Caco-2 (cell line): ENCODE measurements around the gene AQP12A. TPM values are rescaled to one million over a fixed set of nuclear protein-coding genes. Genes with fewer than 3 reads are reported as not detected.

ENCODE experiments used
- BruUV-seq: library from RNA; stranded (reverse); fragments of 400-500 nt; replicated peaks from 2 replicates; lab custom pipeline; 2021; lab: Mats Ljungman, UMichigan
- CTCF ChIA-PET: fragments of 300-600 bp; sonication (Branson Sonifier 250); formaldehyde crosslinking; loops from one replicate; lab custom pipeline; 2022; ENCODE audit warnings: antibody characterized with exemption; lab: Charles Lee
- POLR2A ChIA-PET: fragments of 300-600 bp; sonication (Branson Sonifier 250); formaldehyde crosslinking; loops from one replicate; lab custom pipeline; 2022; ENCODE audit warnings: antibody characterized with exemption; lab: Charles Lee
- DNase-seq, 2 experiments: peaks; one replicate each; pipeline versions ENCODE4 v3.0.0 to v3.0.0-alpha.2; 2020 to 2022
- H3K27me3 ChIP-seq: replicated peaks from 2 replicates; pipeline ENCODE4 v1.6.0; 2011; ENCODE audit warnings: low read length; ENCODE audit not compliant: control insufficient read depth, insufficient read depth
- H3K36me3 ChIP-seq: 2 replicates; pipeline ENCODE4 v1.5.1; 2011; ENCODE audit warnings: low read length; ENCODE audit not compliant: control insufficient read depth, insufficient read depth
- H3K4me1 ChIP-seq: fragments of 250-450 bp; sonication (Bioruptor Pico); 2 replicates; pipeline ENCODE4 v1.5.1; 2020; ENCODE audit warnings: mild to moderate bottlenecking
- H3K4me3 ChIP-seq: 2 replicates; pipeline ENCODE4 v1.5.1; 2011; ENCODE audit warnings: low read depth, mild to moderate bottlenecking, control low read depth, low read length
- H3K9me3 ChIP-seq: fragments of 250-450 bp; sonication (Bioruptor Pico); 2 replicates; pipeline ENCODE4 v1.5.1; 2020; ENCODE audit warnings: mild to moderate bottlenecking, moderate library complexity
- H3K27ac Mint-ChIP-seq: one replicate; pipeline ENCODE4 v1.8.0; 2022; ENCODE audit warnings: mixed read lengths; ENCODE audit not compliant: unreplicated experiment
- H3K27me3 Mint-ChIP-seq: one replicate; pipeline ENCODE4 v1.8.0; 2022; ENCODE audit warnings: mixed read lengths; ENCODE audit not compliant: insufficient read depth, unreplicated experiment
- H3K36me3 Mint-ChIP-seq: one replicate; pipeline ENCODE4 v1.8.0; 2022; ENCODE audit warnings: mild to moderate bottlenecking, mixed read lengths; ENCODE audit not compliant: insufficient read depth, unreplicated experiment
- H3K4me1 Mint-ChIP-seq: one replicate; pipeline ENCODE4 v1.8.0; 2022; ENCODE audit warnings: low read depth, mixed read lengths; ENCODE audit not compliant: unreplicated experiment
- H3K4me3 Mint-ChIP-seq: one replicate; pipeline ENCODE4 v1.8.0; 2022; ENCODE audit warnings: mild to moderate bottlenecking, moderate library complexity, mixed read lengths; ENCODE audit not compliant: unreplicated experiment
- H3K9me3 Mint-ChIP-seq: one replicate; pipeline ENCODE4 v1.8.0; 2022; ENCODE audit warnings: mixed read lengths; ENCODE audit not compliant: unreplicated experiment
- CTCF ChIP-seq, 2 experiments: fragments of 200-600 bp in 1 of 2; IDR thresholded peaks; 1 replicate in 1 of 2; 2 replicates in 1 of 2; pipeline versions ENCODE4 v1.5.1 to v1.8.0; 2011 to 2022; ENCODE audit warnings: antibody characterized with exemption in 1 of 2, control low read depth in 1 of 2, inconsistent platforms in 1 of 2, low read depth in 1 of 2, low read length in 1 of 2, mild to moderate bottlenecking in 1 of 2, moderate library complexity in 1 of 2; ENCODE audit not compliant: insufficient read depth in 1 of 2, severe bottlenecking in 1 of 2, unreplicated experiment in 1 of 2
- intact Hi-C: fragments of 100-400 bp; cut with micrococcal nuclease; formaldehyde crosslinking; loops from one replicate; pipeline ENCODE4 v1.10.0; 2022; ENCODE audit not compliant: unreplicated experiment
- total RNA-seq: library from RNA; stranded (reverse); gene quantifications from 2 replicates; pipeline ENCODE4 v1.2.3, GENCODE V29; 2022

AQP12A gene
- total RNA-seq, 1 experiment from 2014 or later = not detected

DNA sequence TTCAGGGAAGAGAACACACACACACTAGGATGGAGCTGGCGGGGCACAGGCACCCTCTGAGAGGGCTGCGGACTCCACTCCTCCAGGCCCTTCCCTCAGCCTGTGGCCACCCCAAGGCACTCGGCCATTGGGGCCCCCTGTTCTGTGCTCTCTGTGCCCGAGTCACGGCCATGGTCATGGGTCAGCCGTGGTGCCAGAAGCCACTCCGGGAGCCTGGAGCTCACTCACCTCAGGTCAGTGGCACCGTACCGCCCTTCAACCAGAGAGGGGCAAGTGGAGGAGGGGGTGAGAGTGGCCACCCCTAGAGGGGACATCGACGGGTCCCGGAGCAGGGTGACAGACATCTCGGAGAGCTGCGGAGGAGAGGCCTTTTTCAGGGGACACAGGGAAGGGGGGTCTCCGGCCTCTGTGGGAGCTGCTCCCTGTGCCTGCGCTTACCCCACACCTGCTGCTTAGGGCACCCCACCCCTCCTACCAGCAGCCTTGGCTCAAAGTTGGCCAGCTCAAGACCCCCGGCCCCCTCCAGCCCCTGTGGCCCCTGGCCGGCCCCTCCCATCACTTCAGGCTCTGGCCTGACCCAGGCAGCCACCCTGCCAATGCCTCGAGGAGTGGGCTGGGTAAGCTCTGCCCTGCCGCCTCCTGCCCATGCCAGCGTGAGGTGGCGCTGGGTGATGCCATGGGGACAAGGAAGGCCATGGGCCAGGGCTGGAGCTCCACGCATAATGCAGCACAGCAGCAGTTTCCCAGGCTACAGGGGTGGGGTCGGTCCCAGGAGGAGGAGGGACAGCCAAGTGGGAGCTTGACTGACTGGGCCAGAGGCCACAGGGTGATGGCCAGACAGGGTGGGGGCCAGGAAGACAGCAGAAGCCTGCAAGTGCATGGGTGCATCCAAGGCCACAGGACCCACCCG lies 29.3 kb downstream of the AQP12A start:
- no peaks in the 10 kb centered on the region for H3K4me1 Mint-ChIP-seq
- H3K4me1 ChIP-seq = no peaks in the 10 kb centered on the region
- no peak for DNase-seq
- no peak for TF ChIP-seq CTCF (IDR thresholded peaks at IDR 0.05; ENCODE audit: insufficient read depth in 1 of 2, low read depth in 1 of 2, low read length in 1 of 2, severe bottlenecking in 1 of 2, unreplicated experiment in 1 of 2)
- H3K4me3 Mint-ChIP-seq = no peak overlapping the region
- POLR2A ChIA-PET = no interaction called here
- intact Hi-C loops = no loop called here
- H3K4me3 ChIP-seq = no peak overlapping the region
- BruUV-seq = no TSS peak
- H3K27ac Mint-ChIP-seq = no peak overlapping the region
- H3K36me3 ChIP-seq = no peaks in the 10 kb centered on the region
- H3K9me3 Mint-ChIP-seq = no peaks in the 10 kb centered on the region
- H3K9me3 ChIP-seq = no peaks in the 10 kb centered on the region
- no peaks in the 10 kb centered on the region for H3K27me3 ChIP-seq
- H3K36me3 Mint-ChIP-seq = no peaks in the 10 kb centered on the region
- CTCF ChIA-PET = interaction anchor here (0.6 kb wide), 1 partner anchor 577 kb away, joined by 3 read pairs; no protein-coding TSS in a partner anchor
- H3K27me3 Mint-ChIP-seq = peaks cover 3% of the 10 kb centered on the region

DNA sequence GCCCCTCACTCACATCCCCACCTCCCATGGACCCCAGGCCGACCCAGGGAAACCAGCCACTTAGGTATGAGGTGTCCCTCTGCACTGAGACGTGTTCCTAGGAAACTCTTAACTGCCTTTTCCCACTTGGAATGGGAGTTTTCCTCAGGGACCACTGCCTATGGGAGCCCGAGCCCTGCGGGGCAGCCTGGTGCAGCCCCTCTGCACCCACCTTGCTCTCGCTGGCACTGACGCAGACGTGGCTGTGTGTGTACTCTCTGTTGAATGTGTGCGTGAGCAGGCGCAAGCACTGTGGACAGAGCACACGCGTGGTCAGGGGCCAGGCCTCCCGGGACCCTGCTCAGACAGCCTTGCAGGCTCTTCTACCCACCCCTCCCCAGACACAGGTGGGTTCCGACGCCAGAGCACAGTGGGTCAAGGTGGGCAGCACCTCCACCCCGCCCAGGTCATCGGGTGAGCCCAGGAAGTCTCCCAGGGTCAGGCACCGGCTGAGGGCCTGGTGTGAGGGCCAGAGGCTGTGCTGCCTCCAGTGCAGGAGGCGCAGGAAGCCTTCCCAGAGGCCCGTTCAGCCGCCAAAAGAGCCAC lies 30.0 kb downstream of the AQP12A start:
- ChIA-PET CTCF (no interaction called here), POLR2A (no interaction called here)
- intact Hi-C loops = no loop called here
- Mint-ChIP-seq H3K4me1 (no peaks in the 10 kb centered on the region), H3K9me3 (no peaks in the 10 kb centered on the region), H3K27ac (no peak overlapping the region), H3K4me3 (no peak overlapping the region), H3K27me3 (no peaks in the 10 kb centered on the region), H3K36me3 (no peaks in the 10 kb centered on the region)
- Histone ChIP-seq H3K9me3 (no peaks in the 10 kb centered on the region), H3K4me1 (no peaks in the 10 kb centered on the region), H3K4me3 (no peak overlapping the region), H3K27me3 (no peaks in the 10 kb centered on the region), H3K36me3 (no peaks in the 10 kb centered on the region)
- TF ChIP-seq CTCF (IDR thresholded peaks at IDR 0.05; ENCODE audit: insufficient read depth in 1 of 2, low read depth in 1 of 2, low read length in 1 of 2, severe bottlenecking in 1 of 2, unreplicated experiment in 1 of 2) = no peak
- no peak for DNase-seq
- BruUV-seq = no TSS peak

DNA sequence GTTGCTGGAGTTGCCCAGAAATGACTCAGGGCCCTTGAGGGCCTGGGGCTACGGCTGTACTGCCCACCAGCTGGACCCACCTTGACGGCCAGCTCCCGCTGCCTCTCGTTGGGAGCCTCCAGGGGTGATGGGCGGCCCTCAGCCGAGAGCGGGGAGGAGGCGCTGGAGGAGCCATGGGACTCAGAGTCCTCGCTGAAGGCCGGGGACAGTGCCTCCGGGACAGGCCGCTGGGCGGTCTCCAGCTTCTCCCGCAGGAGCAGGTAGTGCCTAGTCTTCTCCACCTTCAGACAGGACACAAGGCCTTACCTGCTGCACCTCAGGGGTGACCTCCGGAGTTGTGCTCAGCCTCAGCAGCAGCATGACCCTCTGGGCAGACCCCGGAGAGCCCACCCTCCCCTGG lies 30.7 kb downstream of the AQP12A start:
- DNase-seq = no peak
- Mint-ChIP-seq H3K4me1 (no peaks in the 10 kb centered on the region), H3K27ac (no peak overlapping the region), H3K27me3 (no peaks in the 10 kb centered on the region), H3K4me3 (no peak overlapping the region), H3K9me3 (no peaks in the 10 kb centered on the region), H3K36me3 (no peaks in the 10 kb centered on the region)
- CTCF ChIA-PET = no interaction called here
- H3K9me3 ChIP-seq = no peaks in the 10 kb centered on the region
- intact Hi-C loops = no loop called here
- POLR2A ChIA-PET = no interaction called here
- H3K4me3 ChIP-seq = no peak overlapping the region
- H3K36me3 ChIP-seq = no peaks in the 10 kb centered on the region
- no TSS peak for BruUV-seq
- TF ChIP-seq CTCF (IDR thresholded peaks at IDR 0.05; ENCODE audit: insufficient read depth in 1 of 2, low read depth in 1 of 2, low read length in 1 of 2, severe bottlenecking in 1 of 2, unreplicated experiment in 1 of 2) = no peak
- H3K27me3 ChIP-seq = no peaks in the 10 kb centered on the region
- no peaks in the 10 kb centered on the region for H3K4me1 ChIP-seq
